H1 (cell line): ENCODE measurements around the gene AMPD1. TPM values are rescaled to one million over a fixed set of nuclear protein-coding genes. Genes with fewer than 3 reads are reported as not detected.

Experiments used
- CTCF ChIA-PET: fragments of 300-600 bp; sonication (Branson Sonifier 250); formaldehyde crosslinking; loops from one replicate; lab custom pipeline; 2021; ENCODE audit not compliant: partially characterized antibody; lab: Charles Lee
- POLR2A ChIA-PET: fragments of 300-600 bp; sonication (Branson Sonifier 250); formaldehyde crosslinking; loops from one replicate; lab custom pipeline; 2021; ENCODE audit warnings: inconsistent platforms; ENCODE audit not compliant: partially characterized antibody; lab: Charles Lee
- DNase-seq, 2 experiments: peaks; one replicate each; pipeline versions ENCODE4 v3.0.0 to v3.0.0-alpha.2; 2010 to 2022; ENCODE audit warnings: low spot score in 2 of 2, low read depth in 1 of 2, mixed read lengths in 1 of 2
- FAIRE-seq: peaks from 2 replicates; lab custom pipeline; 2011; peaks lifted over from hg19 to GRCh38; lab: Jason Lieb, UNC
- H2AFZ ChIP-seq: 2 replicates; pipeline ENCODE4 v1.8.1; 2012; ENCODE audit warnings: low read length, inconsistent platforms
- H2AK5ac ChIP-seq: 2 replicates; pipeline ENCODE4 v1.6.1; 2013; ENCODE audit warnings: low read depth, low read length
- H2BK120ac ChIP-seq: replicated peaks from 2 replicates; pipeline ENCODE3; 2013; ENCODE audit warnings: low read depth, low read length, inconsistent platforms
- H2BK12ac ChIP-seq: 2 replicates; pipeline ENCODE4 v1.6.1; 2013; ENCODE audit warnings: low read depth, low read length
- H2BK15ac ChIP-seq: 2 replicates; pipeline ENCODE4 v1.6.1; 2013; ENCODE audit warnings: low read length
- H2BK20ac ChIP-seq: 2 replicates; pipeline ENCODE4 v1.6.1; 2013; ENCODE audit warnings: low read length
- H2BK5ac ChIP-seq: 2 replicates; pipeline ENCODE4 v1.6.1; 2013; ENCODE audit warnings: low read depth, low read length
- H3K14ac ChIP-seq: 2 replicates; pipeline ENCODE4 v1.6.1; 2013; ENCODE audit warnings: inconsistent platforms; ENCODE audit not compliant: insufficient read length
- H3K18ac ChIP-seq: 2 replicates; pipeline ENCODE4 v1.6.1; 2013; ENCODE audit warnings: low read length; ENCODE audit errors: extremely low read depth
- H3K23ac ChIP-seq: 2 replicates; pipeline ENCODE4 v1.6.1; 2013; ENCODE audit warnings: inconsistent platforms; ENCODE audit not compliant: insufficient read length
- H3K23me2 ChIP-seq: 2 replicates; pipeline ENCODE4 v1.6.1; 2013; ENCODE audit warnings: low read depth, low read length
- H3K27ac ChIP-seq: 2 replicates; pipeline ENCODE4 v1.6.1; 2011; ENCODE audit warnings: low read depth, low read length, inconsistent platforms
- H3K27me3 ChIP-seq, 4 experiments: replicated peaks in 1 of 4; 1 replicate in 1 of 4; 2 replicates in 3 of 4; pipeline versions ENCODE4 v1.6.1 to v1.8.1; 2011 to 2013; ENCODE audit warnings: low read length in 3 of 4, mild to moderate bottlenecking in 3 of 4, inconsistent platforms in 2 of 4, mixed read lengths in 2 of 4, moderate library complexity in 1 of 4; ENCODE audit not compliant: control insufficient read depth in 3 of 4, insufficient read depth in 3 of 4; ENCODE audit errors: extremely low read depth in 1 of 4
- H3K36me3 ChIP-seq, 4 experiments: 2 replicates each; pipeline versions ENCODE4 v1.6.1 to v1.8.1; 2011 to 2013; ENCODE audit warnings: mild to moderate bottlenecking in 4 of 4, low read length in 3 of 4, moderate library complexity in 2 of 4, control low read depth in 1 of 4, inconsistent platforms in 1 of 4; ENCODE audit not compliant: insufficient read depth in 4 of 4, control insufficient read depth in 2 of 4
- H3K4ac ChIP-seq: replicated peaks from 2 replicates; pipeline ENCODE3; 2013; ENCODE audit warnings: low read length, low read depth, mixed read lengths, inconsistent platforms; ENCODE audit not compliant: insufficient read length
- H3K4me1 ChIP-seq, 4 experiments: replicated peaks in 1 of 4; 1 replicate in 1 of 4; 2 replicates in 3 of 4; pipeline versions ENCODE4 v1.6.1 to v1.8.1; 2011 to 2013; ENCODE audit warnings: low read length in 3 of 4, inconsistent platforms in 2 of 4, mixed read lengths in 1 of 4; ENCODE audit not compliant: insufficient read depth in 4 of 4, control insufficient read depth in 3 of 4
- H3K4me2 ChIP-seq, 2 experiments: 2 replicates each; pipeline versions ENCODE4 v1.6.1 to v1.8.1; 2011 to 2013; ENCODE audit warnings: low read depth in 2 of 2, low read length in 2 of 2, control low read depth in 1 of 2, inconsistent platforms in 1 of 2, mild to moderate bottlenecking in 1 of 2; ENCODE audit not compliant: insufficient read depth in 1 of 2
- H3K4me3 ChIP-seq, 4 experiments: fragments of 200-600, 300-600 bp in 1 of 4; sonication (generic), shearing (Covaris generic), sonication (Bioruptor Twin) in 1 of 4; 2 replicates each; pipeline versions ENCODE4 v1.5.1 to v1.8.1; 2011 to 2016; ENCODE audit warnings: low read length in 4 of 4, low read depth in 3 of 4, control low read depth in 2 of 4, inconsistent platforms in 2 of 4, mild to moderate bottlenecking in 2 of 4, mixed read lengths in 1 of 4, moderate library complexity in 1 of 4; ENCODE audit not compliant: insufficient read depth in 2 of 4; ENCODE audit errors: extremely low read depth in 1 of 4
- H3K56ac ChIP-seq: replicated peaks from 2 replicates; pipeline ENCODE3; 2013; ENCODE audit warnings: low read depth, mild to moderate bottlenecking, mixed read lengths, low read length, inconsistent platforms; ENCODE audit not compliant: insufficient read length
- H3K79me1 ChIP-seq: 2 replicates; pipeline ENCODE4 v1.6.1; 2013; ENCODE audit warnings: low read depth, low read length, control low read depth
- H3K79me2 ChIP-seq, 2 experiments: 2 replicates each; pipeline versions ENCODE4 v1.6.1 to v1.8.1; 2012 to 2013; ENCODE audit warnings: low read length in 2 of 2, mild to moderate bottlenecking in 2 of 2, inconsistent platforms in 1 of 2; ENCODE audit not compliant: insufficient read depth in 2 of 2, control insufficient read depth in 1 of 2
- H3K9ac ChIP-seq, 4 experiments: replicated peaks in 1 of 4; 1 replicate in 1 of 4; 2 replicates in 3 of 4; pipeline versions ENCODE4 v1.6.1 to v1.8.1; 2011 to 2013; ENCODE audit warnings: low read depth in 3 of 4, low read length in 3 of 4, control low read depth in 2 of 4, mild to moderate bottlenecking in 2 of 4, moderate library complexity in 2 of 4, inconsistent platforms in 1 of 4; ENCODE audit errors: extremely low read depth in 1 of 4
- H3K9me3 ChIP-seq, 2 experiments: 2 replicates each; pipeline versions ENCODE4 v1.6.1 to v1.8.1; 2012 to 2013; ENCODE audit warnings: mild to moderate bottlenecking in 2 of 2, moderate library complexity in 2 of 2, control low read depth in 1 of 2, inconsistent platforms in 1 of 2, low read depth in 1 of 2, low read length in 1 of 2, mixed read lengths in 1 of 2; ENCODE audit not compliant: insufficient read depth in 2 of 2
- H4K20me1 ChIP-seq, 2 experiments: replicated peaks in 1 of 2; 2 replicates each; pipeline versions ENCODE3 to v1.8.1; 2011 to 2013; ENCODE audit warnings: inconsistent platforms in 2 of 2, low read length in 2 of 2, mild to moderate bottlenecking in 1 of 2; ENCODE audit not compliant: insufficient read depth in 2 of 2, control insufficient read depth in 1 of 2
- H4K5ac ChIP-seq: 2 replicates; pipeline ENCODE4 v1.6.1; 2013; ENCODE audit warnings: low read length, low read depth, mixed read lengths, inconsistent platforms; ENCODE audit not compliant: insufficient read length
- H4K8ac ChIP-seq: 2 replicates; pipeline ENCODE4 v1.8.0; 2013; ENCODE audit warnings: mild to moderate bottlenecking, moderate library complexity, low read length, inconsistent platforms; ENCODE audit not compliant: insufficient read depth; ENCODE audit errors: extremely low read depth
- H4K91ac ChIP-seq: replicated peaks from 2 replicates; pipeline ENCODE3; 2013; ENCODE audit warnings: low read length, mixed read lengths, inconsistent platforms; ENCODE audit not compliant: insufficient read length
- ASH2L ChIP-seq: fragments of 200-600, 300-600 bp; sonication (generic); IDR thresholded peaks from one replicate; pipeline ENCODE4 v1.7.1; 2017; ENCODE audit warnings: low read length
- CBX8 ChIP-seq: fragments of 300-800, 300-1000 bp; sonication (generic); IDR thresholded peaks from 2 replicates; pipeline ENCODE4 v1.7.1; 2016; ENCODE audit warnings: low read depth, low read length, borderline replicate concordance
- EZH2 ChIP-seq: fragments of 200-600 bp; sonication (generic); IDR thresholded peaks from 2 replicates; pipeline ENCODE4 v1.7.1; 2012; ENCODE audit warnings: low read depth, mild to moderate bottlenecking, moderate library complexity, low read length, inconsistent platforms; ENCODE audit not compliant: severe bottlenecking
- HDAC2 ChIP-seq, 2 experiments: fragments of 300-600 bp in 1 of 2; sonication (generic) in 1 of 2; IDR thresholded peaks; 2 replicates each; pipeline ENCODE4 v1.6.1; 2011 to 2012; ENCODE audit warnings: low read depth in 2 of 2, low read length in 2 of 2, mild to moderate bottlenecking in 2 of 2, moderate library complexity in 2 of 2, borderline replicate concordance in 1 of 2, inconsistent platforms in 1 of 2
- HDAC6 ChIP-seq: IDR thresholded peaks from one replicate; pipeline ENCODE4 v1.7.1; 2012; ENCODE audit warnings: low read depth, mild to moderate bottlenecking, inconsistent platforms, low read length, moderate library complexity
- PHF8 ChIP-seq: fragments of 200-600 bp; sonication (generic); conservative IDR thresholded peaks from 2 replicates; pipeline ENCODE4 v1.7.1; 2012; ENCODE audit warnings: low read depth, mild to moderate bottlenecking, inconsistent platforms, low read length, moderate library complexity
- RFX5 ChIP-seq: IDR thresholded peaks from 2 replicates; pipeline ENCODE4 v1.6.1; 2011; ENCODE audit warnings: low read depth, low read length, improper control_type of control experiment, borderline replicate concordance
- SIRT6 ChIP-seq: IDR thresholded peaks from one replicate; pipeline ENCODE4 v1.7.1; 2012; ENCODE audit warnings: low read length, inconsistent platforms
- SIX5 ChIP-seq: IDR thresholded peaks from 2 replicates; pipeline ENCODE4 v1.6.1; 2011; ENCODE audit warnings: mild to moderate bottlenecking, low read depth, low read length
- SUZ12 ChIP-seq: fragments of 200-600 bp; sonication (generic); IDR thresholded peaks from 2 replicates; pipeline ENCODE4 v1.6.1; 2012; ENCODE audit warnings: mild to moderate bottlenecking, inconsistent platforms, low read length, moderate library complexity, mixed read lengths
- TAF1 ChIP-seq: IDR thresholded peaks from 2 replicates; pipeline ENCODE4 v1.6.1; 2011; ENCODE audit warnings: mild to moderate bottlenecking, low read depth, low read length
- TEAD4 ChIP-seq: IDR thresholded peaks from 2 replicates; pipeline ENCODE4 v1.6.1; 2012; ENCODE audit warnings: low read depth, low read length, inconsistent platforms, mixed read lengths
- USF2 ChIP-seq: IDR thresholded peaks from 2 replicates; pipeline ENCODE4 v1.6.1; 2011; ENCODE audit warnings: low read length, improper control_type of control experiment
- WGBS, 2 experiments: shearing (Covaris generic) in 1 of 2; methylation state at CpG; one replicate each; pipeline versions ENCODE4 v1.1.6 to v1.1.7; 2013 to 2015; ENCODE audit warnings: low lambda C conversion rate in 2 of 2, mixed read lengths in 2 of 2, inconsistent platforms in 1 of 2, low coverage in 1 of 2, missing lambda C conversion rate in 1 of 2; ENCODE audit not compliant: insufficient replicate concordance in 2 of 2, insufficient coverage in 1 of 2, insufficient read length in 1 of 2; ENCODE audit errors: extremely low coverage in 1 of 2, missing lambda C conversion rate in 1 of 2; 5-methylcytosine and 5-hydroxymethylcytosine counted together
- polyA plus RNA-seq, 7 experiments: library from polyadenylated mRNA; depleted of rRNA in 3 of 7; stranded (reverse) in 5 of 7; unstranded in 2 of 7; fragments of >200 nt in 5 of 7; fragments of 200-250 nt in 2 of 7; gene quantifications; 1 replicate in 5 of 7; 2 replicates in 1 of 7; 4 replicates in 1 of 7; pipeline versions ENCODE4 v1.2.1 to v1.2.3, GENCODE V29; 2011 to 2013; ENCODE audit warnings: missing spikeins in 2 of 7, mixed read lengths in 2 of 7
- total RNA-seq: library from RNA; stranded (reverse); fragmentation: NEBNext Ultra II Directional; extraction: Animal tissue kit (Norgen Biotek cat#: 25700); gene quantifications from 2 replicates; pipeline ENCODE4 v1.2.1, GENCODE V29; 2021

Gene AMPD1
- total and polyA plus RNA-seq, 2 of the 8 experiments (the other 6 are each of a cell fraction or from before 2014, with no cell fraction given), result not detected

- no peaks in the 10 kb centered on the region for H3K27me3 ChIP-seq
- no peaks in the 10 kb centered on the region for H4K20me1 ChIP-seq
- no peak for DNase-seq
- H4K8ac ChIP-seq, result no peak overlapping the region; the same call in 1 of the 2 replicates
- H2BK15ac ChIP-seq, result no peak overlapping the region
- ChIA-PET POLR2A (interaction anchor here (1.2 to 4.9 kb wide), 5 partner anchors 9 to 159 kb away, joined by 3 to 54 read pairs (median 5); no protein-coding TSS in a partner anchor), CTCF (interaction anchor here (0.7 kb wide), 1 partner anchor 716 kb away, joined by 3 read pairs; no protein-coding TSS in a partner anchor)
- no peak overlapping the region for H2AFZ ChIP-seq
- H3K9me3 ChIP-seq, result no peaks in the 10 kb centered on the region
- H3K18ac ChIP-seq, result no peak overlapping the region
- no peak overlapping the region for H4K5ac ChIP-seq
- H3K4ac ChIP-seq, result no peak overlapping the region
- no peak overlapping the region for H2BK120ac ChIP-seq
- H3K56ac ChIP-seq, result no peak overlapping the region
- no peak for FAIRE-seq
- H2BK20ac ChIP-seq, result no peak overlapping the region
- peaks cover 30 to 74% (median 55%) of the 10 kb centered on the region in 4 experiments for H3K36me3 ChIP-seq
- peaks cover 0 to 21% of the 10 kb centered on the region in 2 experiments; a peak in 3 of 4 replicates for H3K79me2 ChIP-seq
- no peaks in the 10 kb centered on the region for H3K23me2 ChIP-seq
- no peak overlapping the region for H3K4me3 ChIP-seq
- H3K27ac ChIP-seq, result no peak overlapping the region
- H4K91ac ChIP-seq, result no peak overlapping the region
- no peak overlapping the region for H3K14ac ChIP-seq
- H3K23ac ChIP-seq, result no peak overlapping the region
- no peak overlapping the region for H3K9ac ChIP-seq
- H3K79me1 ChIP-seq, result no peaks in the 10 kb centered on the region
- H2AK5ac ChIP-seq, result no peak overlapping the region
- no peak overlapping the region for H3K4me2 ChIP-seq
- H2BK5ac ChIP-seq, result no peak overlapping the region
- no peak overlapping the region for H2BK12ac ChIP-seq
- H3K4me1 ChIP-seq, result no peaks in the 10 kb centered on the region; a peak in 1 of 7 replicates
- WGBS, 2 experiments, result 86% methylated on average over 3 of the region's 3 CpGs; no CpG with 5 or more reads in 1 of the 2 experiments
- TF ChIP-seq ASH2L (no peak), TAF1 (no peak), EZH2 (no peak), TEAD4 (no peak), SIX5 (no peak), PHF8 (no peak), SUZ12 (no peak), HDAC6 (no peak), CBX8 (no peak), HDAC2 (IDR thresholded peaks at IDR 0.05; ENCODE audit: borderline replicate concordance in 1 of 2, low read depth in 2 of 2, low read length in 2 of 2) (no peak), SIRT6 (no peak), USF2 (no peak), RFX5 (no peak)
Measured at GRCh38 chr1:114719424-114719787, 24.1 kb upstream of the AMPD1 start.
